DMS114 treated with DMSO at 0.1 percent for 48 hours (cell line): Measurements from ENCODE around the gene KRCC1.

ENCODE experiments used
- DNase-seq: peaks from one replicate; lab custom pipeline; 2025; ENCODE audit not compliant: unreplicated experiment; lab: John Stamatoyannopoulos, UW

Gene KRCC1

GRCh38 chr2:88055371-88056128 is at the start of gene KRCC1:
KRCC1 (minus strand) TSS chr2:88055783; CDS start chr2:88028563, 27,220 bp downstream.
- DNase-seq, result peak; percentile 88

- DNase-seq, result no peak
Measured at GRCh38 chr2:88100489-88100858, 44.9 kb upstream of the KRCC1 start.

- no peak for DNase-seq
Measured at GRCh38 chr2:88099798-88100488, 44.4 kb upstream of the KRCC1 start.

- no peak for DNase-seq
Measured at GRCh38 chr2:88098558-88098900, 42.9 kb upstream of the KRCC1 start.

GRCh38 chr2:88097891-88098557 is 42.4 kb upstream of the KRCC1 start:
- no peak for DNase-seq

- no peak for DNase-seq
Measured at GRCh38 chr2:88097192-88097591, 41.6 kb upstream of the KRCC1 start.

- no peak for DNase-seq
Measured at GRCh38 chr2:88096708-88097107, 41.1 kb upstream of the KRCC1 start.

- no peak for DNase-seq
Measured at GRCh38 chr2:88095022-88095421, 39.4 kb upstream of the KRCC1 start.

- DNase-seq, result no peak
Measured at GRCh38 chr2:88092773-88093172, 37.2 kb upstream of the KRCC1 start.

- DNase-seq, result no peak
Measured at GRCh38 chr2:88091943-88092342, 36.4 kb upstream of the KRCC1 start.

GRCh38 chr2:88090446-88091283 is 35.1 kb upstream of the KRCC1 start:
- DNase-seq, result no peak

- DNase-seq, result no peak
Measured at GRCh38 chr2:88088999-88089398, 33.4 kb upstream of the KRCC1 start.

- DNase-seq, result no peak
Measured at GRCh38 chr2:88087763-88088162, 32.2 kb upstream of the KRCC1 start.

GRCh38 chr2:88087073-88087472 is 31.5 kb upstream of the KRCC1 start:
- no peak for DNase-seq

GRCh38 chr2:88086401-88086800 is 30.8 kb upstream of the KRCC1 start:
- no peak for DNase-seq

- DNase-seq, result no peak
Measured at GRCh38 chr2:88085602-88086001, 30.0 kb upstream of the KRCC1 start.

GRCh38 chr2:88085099-88085498 is 29.5 kb upstream of the KRCC1 start:
- no peak for DNase-seq

GRCh38 chr2:88082781-88083180 is 27.2 kb upstream of the KRCC1 start:
- DNase-seq, result no peak

GRCh38 chr2:88081924-88082608 is 26.5 kb upstream of the KRCC1 start:
- no peak for DNase-seq

GRCh38 chr2:88080545-88080944 is 25.0 kb upstream of the KRCC1 start:
- DNase-seq, result no peak
